Stimulated activated CD4-positive, alpha-beta T cell treated with anti-CD3 and anti-CD28 coated beads, TNF-alpha, amount 100 ng/mL, for 1 hour (primary cell): Measurements from ENCODE around the gene LARGE1.
"Not testable (repeated sequence)": the region's sequence is repeated elsewhere in the genome, so short reads cannot be mapped to it uniquely, and the experiment has no call there.

Experiments used
- DNase-seq, 3 donors: peaks; one replicate each; pipeline ENCODE4 v3.0.0-alpha.2; 2020; ENCODE audit warnings: low read depth in 3 of 3, low spot score in 1 of 3

LARGE1 gene

GRCh38 chr22:33858653-33859052, 61.6 kb downstream of the LARGE1 start:
- not testable (repeated sequence) for DNase-seq

- DNase-seq, result not testable (repeated sequence)
These were observed 62.5 kb downstream of the LARGE1 start for GRCh38 chr22:33857767-33858166.

GRCh38 chr22:33854724-33855123, 65.6 kb downstream of the LARGE1 start:
- DNase-seq, result no peak

GRCh38 chr22:33853200-33854097, 66.8 kb downstream of the LARGE1 start:
- DNase-seq, result no peak

- no peak for DNase-seq
These were observed 68.4 kb downstream of the LARGE1 start for GRCh38 chr22:33851821-33852384.

GRCh38 chr22:33851240-33851639, 69.0 kb downstream of the LARGE1 start:
- no peak for DNase-seq

- DNase-seq, result no peak
These were observed 69.6 kb downstream of the LARGE1 start for GRCh38 chr22:33850724-33851123.

GRCh38 chr22:33850193-33850592, 70.1 kb downstream of the LARGE1 start:
- DNase-seq, result no peak

- DNase-seq, result no peak
These were observed 72.0 kb downstream of the LARGE1 start for GRCh38 chr22:33848251-33848650.

- DNase-seq, result no peak
These were observed 76.0 kb downstream of the LARGE1 start for GRCh38 chr22:33844273-33844672.

- DNase-seq, result no peak
These were observed 77.7 kb downstream of the LARGE1 start for GRCh38 chr22:33842421-33843094.

GRCh38 chr22:33842006-33842354, 78.3 kb downstream of the LARGE1 start:
- no peak for DNase-seq

GRCh38 chr22:33841281-33842005, 78.8 kb downstream of the LARGE1 start:
- no peak for DNase-seq

GRCh38 chr22:33838644-33839043, 81.6 kb downstream of the LARGE1 start:
- DNase-seq, result no peak

GRCh38 chr22:33837826-33838225, 82.5 kb downstream of the LARGE1 start:
- DNase-seq, result no peak

- no peak for DNase-seq
These were observed 85.0 kb downstream of the LARGE1 start for GRCh38 chr22:33835265-33835664.

- no peak for DNase-seq
These were observed 87.6 kb downstream of the LARGE1 start for GRCh38 chr22:33832558-33833151.

GRCh38 chr22:33831651-33832050, 88.6 kb downstream of the LARGE1 start:
- DNase-seq, result no peak

- no peak for DNase-seq
These were observed 89.1 kb downstream of the LARGE1 start for GRCh38 chr22:33831207-33831606.

GRCh38 chr22:33829546-33830280, 90.6 kb downstream of the LARGE1 start:
- no peak for DNase-seq
